Measurements from ENCODE around the gene CLDN17. TPM values are rescaled to one million over a fixed set of nuclear protein-coding genes. Genes with fewer than 3 reads are reported as not detected.

The CLDN17 gene
- total and polyA plus RNA-seq, 2 of the 8 experiments (the other 6 are each of a cell fraction or from before 2014, with no cell fraction given): not detected

DNA sequence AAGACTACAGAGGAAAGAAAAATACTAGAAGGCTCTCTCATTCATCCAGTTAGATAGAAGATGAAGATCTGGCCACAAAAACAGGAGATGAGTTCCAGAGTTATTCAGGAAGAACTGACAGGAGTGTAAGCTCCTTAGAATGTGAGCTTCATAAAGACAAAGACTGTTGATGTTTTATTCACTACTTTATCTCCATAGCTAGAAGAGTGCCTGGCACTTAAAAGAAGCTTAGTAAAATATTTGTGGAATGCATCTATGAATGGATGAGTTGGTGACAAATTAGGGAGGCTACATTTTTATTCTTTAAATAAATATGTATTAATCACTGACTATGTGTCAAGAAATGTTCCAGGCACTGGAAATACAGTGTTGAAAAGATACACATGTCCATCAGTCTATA, 13.8 kb downstream of the CLDN17 start:
- Histone ChIP-seq H2BK120ac (replicated peaks; ENCODE audit: low read depth, low read length) (no peak overlapping the region), H2BK12ac (ENCODE audit: low read depth, low read length) (no peak overlapping the region), H2BK15ac (ENCODE audit: low read length) (no peak overlapping the region), H3K14ac (ENCODE audit: insufficient read length) (no peak overlapping the region), H2BK20ac (ENCODE audit: low read length) (no peak overlapping the region), H2AFZ (ENCODE audit: low read length) (no peak overlapping the region), H3K4me1 (replicated peaks in 1 of 4; ENCODE audit: control insufficient read depth in 3 of 4, insufficient read depth in 4 of 4, low read length in 3 of 4) (no peaks in the 10 kb centered on the region), H3K4me3 (ENCODE audit: extremely low read depth in 1 of 4, insufficient read depth in 2 of 4, low read depth in 3 of 4, low read length in 4 of 4) (no peak overlapping the region), H4K5ac (ENCODE audit: insufficient read length, low read depth, low read length) (no peak overlapping the region), H2BK5ac (ENCODE audit: low read depth, low read length) (no peak overlapping the region), H3K23me2 (ENCODE audit: low read depth, low read length) (no peaks in the 10 kb centered on the region), H3K27me3 (replicated peaks in 1 of 4; ENCODE audit: control insufficient read depth in 3 of 4, extremely low read depth in 1 of 4, insufficient read depth in 3 of 4, low read length in 3 of 4) (no peaks in the 10 kb centered on the region), H3K9ac (replicated peaks in 1 of 4; ENCODE audit: extremely low read depth in 1 of 4, low read depth in 3 of 4, low read length in 3 of 4) (no peak overlapping the region), H3K9me3 (ENCODE audit: insufficient read depth in 2 of 2, low read depth in 1 of 2, low read length in 1 of 2) (no peaks in the 10 kb centered on the region), H4K91ac (replicated peaks; ENCODE audit: insufficient read length, low read length) (no peak overlapping the region), H3K36me3 (ENCODE audit: control insufficient read depth in 2 of 4, insufficient read depth in 4 of 4, low read length in 3 of 4) (no peaks in the 10 kb centered on the region), H3K79me2 (ENCODE audit: control insufficient read depth in 1 of 2, insufficient read depth in 2 of 2, low read length in 2 of 2) (no peaks in the 10 kb centered on the region), H4K8ac (ENCODE audit: extremely low read depth, insufficient read depth, low read length) (no peak overlapping the region), H3K18ac (ENCODE audit: extremely low read depth, low read length) (no peak overlapping the region), H3K56ac (replicated peaks; ENCODE audit: insufficient read length, low read depth, low read length) (no peak overlapping the region), H3K4me2 (ENCODE audit: insufficient read depth in 1 of 2, low read depth in 2 of 2, low read length in 2 of 2) (no peak overlapping the region), H3K4ac (replicated peaks; ENCODE audit: insufficient read length, low read depth, low read length) (no peak overlapping the region), H2AK5ac (ENCODE audit: low read depth, low read length) (no peak overlapping the region), H3K79me1 (ENCODE audit: low read depth, low read length) (no peaks in the 10 kb centered on the region), H4K20me1 (replicated peaks in 1 of 2; ENCODE audit: control insufficient read depth in 1 of 2, insufficient read depth in 2 of 2, low read length in 2 of 2) (no peaks in the 10 kb centered on the region), H3K27ac (ENCODE audit: low read depth, low read length) (no peak overlapping the region), H3K23ac (ENCODE audit: insufficient read length) (no peak overlapping the region)
- ChIA-PET POLR2A (ENCODE audit: partially characterized antibody) (no interaction called here), CTCF (ENCODE audit: partially characterized antibody) (no interaction called here)
- DNase-seq (ENCODE audit: low read depth in 1 of 2, low spot score in 2 of 2) (no peak), FAIRE-seq (no peak)
- TF ChIP-seq POLR2AphosphoS5 (IDR thresholded peaks at IDR 0.05; ENCODE audit: low read depth, low read length) (no peak), TCF12 (IDR thresholded peaks at IDR 0.05; ENCODE audit: low read depth, low read length) (no peak), GABPA (IDR thresholded peaks at IDR 0.05; ENCODE audit: borderline replicate concordance, insufficient read depth, low read length) (no peak), TEAD4 (IDR thresholded peaks at IDR 0.05; ENCODE audit: low read depth, low read length) (no peak), RFX5 (IDR thresholded peaks at IDR 0.05; ENCODE audit: borderline replicate concordance, low read depth, low read length) (no peak), SIRT6 (IDR thresholded peaks at IDR 0.05; ENCODE audit: low read length) (no peak), CTBP2 (IDR thresholded peaks at IDR 0.05; ENCODE audit: borderline replicate concordance, insufficient read depth, insufficient read length, low read length) (no peak), NRF1 (IDR thresholded peaks at IDR 0.05; ENCODE audit: low read depth, low read length) (no peak), SRF (IDR thresholded peaks at IDR 0.05; ENCODE audit: low read depth, low read length) (no peak), KDM5A (IDR thresholded peaks at IDR 0.05; ENCODE audit: low read length) (no peak), BACH1 (IDR thresholded peaks at IDR 0.05; ENCODE audit: low read length) (no peak), SIX5 (IDR thresholded peaks at IDR 0.05; ENCODE audit: low read depth, low read length) (no peak), JUND (IDR thresholded peaks at IDR 0.05; ENCODE audit: low read length) (no peak), EGR1 (IDR thresholded peaks at IDR 0.05; ENCODE audit: borderline replicate concordance, low read depth, low read length) (no peak), PHF8 (conservative IDR thresholded peaks at IDR 0.05; ENCODE audit: low read depth, low read length) (no peak), CHD1 (IDR thresholded peaks at IDR 0.05; ENCODE audit: low read depth, low read length) (no peak), NANOG (IDR thresholded peaks at IDR 0.05; ENCODE audit: insufficient read depth, low read depth, low read length, poor library complexity, severe bottlenecking) (no peak), YY1 (IDR thresholded peaks at IDR 0.05; ENCODE audit: low read depth, low read length) (no peak)
